GM12891 (cell line): ENCODE results near the gene CGB2.

Source experiments
- PAX5 ChIP-seq: IDR thresholded peaks from 2 replicates; pipeline ENCODE4 v1.6.1; 2011; ENCODE audit warnings: low read length, moderate library complexity, mild to moderate bottlenecking; ENCODE audit not compliant: insufficient read depth, severe bottlenecking
- POLR2A ChIP-seq: IDR thresholded peaks from 2 replicates; pipeline ENCODE4 v1.6.1; 2011; ENCODE audit warnings: low read depth, low read length, control low read depth
- POLR2AphosphoS5 ChIP-seq: IDR thresholded peaks from 2 replicates; pipeline ENCODE4 v1.6.1; 2011; ENCODE audit warnings: low read depth, low read length, control low read depth
- POU2F2 ChIP-seq: IDR thresholded peaks from 2 replicates; pipeline ENCODE4 v1.6.1; 2011; ENCODE audit warnings: low read depth, mild to moderate bottlenecking, control low read depth, low read length, moderate library complexity
- SPI1 ChIP-seq: IDR thresholded peaks from 2 replicates; pipeline ENCODE4 v1.6.1; 2011; ENCODE audit warnings: low read depth, low read length, control low read depth
- TAF1 ChIP-seq: IDR thresholded peaks from 2 replicates; pipeline ENCODE4 v1.6.1; 2011; ENCODE audit warnings: low read depth, low read length, control low read depth

GRCh38 chr19:48989701-48990291, 41.9 kb upstream of the CGB2 start:
- no peak for TF ChIP-seq POLR2A
- no peak for TF ChIP-seq TAF1
- TF ChIP-seq POLR2AphosphoS5 = no peak
- TF ChIP-seq PAX5 = no peak
- no peak for TF ChIP-seq SPI1
- TF ChIP-seq POU2F2 = no peak
